B cell (primary cell): Measurements from ENCODE around the gene CCIN. TPM values are rescaled to one million over a fixed set of nuclear protein-coding genes. Genes with fewer than 3 reads are reported as not detected.

Experiments
- ATAC-seq: fragments of 200-7000 bp; cut with Tn5 transposase; one replicate; pipeline ENCODE4 v1.10.0; 2021; ENCODE audit warnings: low read depth, mild to moderate bottlenecking, moderate number of reproducible peaks, moderate library complexity
- CTCF ChIA-PET: fragments of 350-600 bp; sonication (Branson Sonifier 250); formaldehyde crosslinking; loops from one replicate; lab custom pipeline; 2021; ENCODE audit warnings: antibody characterized with exemption, inconsistent platforms; lab: Charles Lee
- POLR2A ChIA-PET: fragments of 350-600 bp; sonication (Branson Sonifier 250); formaldehyde crosslinking; loops from one replicate; lab custom pipeline; 2021; ENCODE audit warnings: antibody characterized with exemption; lab: Charles Lee
- DNase-seq: peaks from one replicate; pipeline ENCODE4 v3.0.0; 2013
- H2AFZ ChIP-seq: 2 replicates; pipeline ENCODE4 v1.6.1; 2012; ENCODE audit warnings: mild to moderate bottlenecking, low read depth, low read length; ENCODE audit not compliant: insufficient read depth, poor library complexity, severe bottlenecking
- H3K27ac ChIP-seq, 2 donors: 1 replicate in 1 of 2; 2 replicates in 1 of 2; pipeline ENCODE4 v1.5.1; 2012 to 2013; ENCODE audit warnings: low read length in 2 of 2, mild to moderate bottlenecking in 2 of 2, moderate library complexity in 1 of 2
- H3K27me3 ChIP-seq, 4 experiments: fragments of 200-600 bp in 1 of 4; sonication (generic) in 1 of 4; replicated peaks in 1 of 4; 1 replicate in 2 of 4; 2 replicates in 2 of 4; pipeline versions ENCODE4 v1.6.1 to v1.7.0; 2013 to 2016; ENCODE audit warnings: low read length in 3 of 4, mild to moderate bottlenecking in 2 of 4, mixed read lengths in 1 of 4, moderate library complexity in 1 of 4; ENCODE audit not compliant: insufficient read depth in 4 of 4, control insufficient read depth in 3 of 4; ENCODE audit errors: control extremely low read depth in 1 of 4
- H3K36me3 ChIP-seq, 2 experiments: replicated peaks in 1 of 2; 1 replicate in 1 of 2; 2 replicates in 1 of 2; pipeline versions ENCODE4 v1.6.1 to v1.7.1; 2013; ENCODE audit warnings: low read length in 1 of 2; ENCODE audit not compliant: insufficient read depth in 2 of 2, control insufficient read depth in 1 of 2; ENCODE audit errors: control extremely low read depth in 1 of 2, extremely low read depth in 1 of 2
- H3K4me1 ChIP-seq, 2 donors: fragments of 200-600 bp in 1 of 2; sonication (generic) in 1 of 2; 1 replicate in 1 of 2; 2 replicates in 1 of 2; pipeline versions ENCODE4 v1.5.1 to v1.6.1; 2013 to 2017; ENCODE audit warnings: low read length in 2 of 2; ENCODE audit not compliant: control insufficient read depth in 2 of 2, insufficient read depth in 2 of 2
- H3K4me2 ChIP-seq: replicated peaks from 2 replicates; pipeline ENCODE3; 2012; ENCODE audit warnings: mild to moderate bottlenecking, low read depth, low read length; ENCODE audit not compliant: poor library complexity, severe bottlenecking
- H3K4me3 ChIP-seq, 5 experiments: fragments of 200-600 bp in 1 of 5; sonication (generic) in 1 of 5; 1 replicate in 3 of 5; 2 replicates in 2 of 5; pipeline versions ENCODE4 v1.5.1 to v1.7.0; 2011 to 2016; ENCODE audit warnings: low read length in 4 of 5, mild to moderate bottlenecking in 4 of 5, low read depth in 2 of 5, control low read depth in 1 of 5, moderate library complexity in 1 of 5; ENCODE audit not compliant: insufficient read depth in 1 of 5; ENCODE audit errors: control extremely low read depth in 1 of 5, extremely low read depth in 1 of 5
- H3K79me2 ChIP-seq: fragments of 200-600 bp; sonication (generic); one replicate; pipeline ENCODE4 v1.6.0; 2016; ENCODE audit warnings: low read length; ENCODE audit not compliant: control insufficient read depth, insufficient read depth
- H3K9ac ChIP-seq: fragments of 200-600 bp; sonication (generic); 2 replicates; pipeline ENCODE4 v1.6.1; 2017; ENCODE audit warnings: mild to moderate bottlenecking, low read length, moderate library complexity
- H3K9me3 ChIP-seq, 3 donors: one replicate each; pipeline versions ENCODE4 v1.6.1 to v1.7.1; 2013; ENCODE audit warnings: low read length in 2 of 3; ENCODE audit not compliant: control insufficient read depth in 2 of 3, insufficient read depth in 1 of 3; ENCODE audit errors: control extremely low read depth in 1 of 3
- H4K20me1 ChIP-seq: 2 replicates; pipeline ENCODE4 v1.6.0; 2012; ENCODE audit warnings: mild to moderate bottlenecking, low read length; ENCODE audit not compliant: insufficient read depth, control insufficient read depth, poor library complexity, severe bottlenecking
- H3K27ac Mint-ChIP-seq: one replicate; pipeline ENCODE4 v1.8.0; 2021; ENCODE audit warnings: mixed read lengths
- H3K27me3 Mint-ChIP-seq: one replicate; pipeline ENCODE4 v1.8.0; 2021; ENCODE audit warnings: mixed read lengths
- H3K4me1 Mint-ChIP-seq: one replicate; pipeline ENCODE4 v1.8.0; 2021; ENCODE audit warnings: mixed read lengths
- H3K4me3 Mint-ChIP-seq: one replicate; pipeline ENCODE4 v1.8.0; 2021; ENCODE audit warnings: mixed read lengths
- H3K9me3 Mint-ChIP-seq: one replicate; pipeline ENCODE4 v1.8.0; 2022; ENCODE audit warnings: mixed read lengths; ENCODE audit not compliant: insufficient read depth
- CTCF ChIP-seq: fragments of 200-600 bp; IDR thresholded peaks from one replicate; pipeline ENCODE4 v1.8.0; 2022; ENCODE audit warnings: antibody characterized with exemption, mild to moderate bottlenecking
- EZH2 ChIP-seq: IDR thresholded peaks from 2 replicates; pipeline ENCODE4 v1.6.1; 2012; ENCODE audit warnings: borderline replicate concordance, low read depth, mild to moderate bottlenecking, moderate library complexity, low read length; ENCODE audit not compliant: insufficient read depth, poor library complexity, severe bottlenecking
- WGBS: methylation state at CpG from one replicate; pipeline ENCODE4 v1.1.5; 2013; ENCODE audit warnings: missing lambda C conversion rate; ENCODE audit not compliant: insufficient coverage; 5-methylcytosine and 5-hydroxymethylcytosine counted together
- intact Hi-C: fragments of 100-400 bp; cut with micrococcal nuclease; formaldehyde crosslinking; loops from one replicate; pipeline ENCODE4 v1.10.0; 2022
- polyA plus RNA-seq: library from polyadenylated mRNA; depleted of rRNA; stranded (reverse); fragments of >200 nt; gene quantifications from 2 replicates; pipeline ENCODE4 v1.2.3, GENCODE V29; 2012
- total RNA-seq, 2 donors: library from RNA; stranded (reverse); fragments of 120-200 nt in 1 of 2; gene quantifications; 1 replicate in 1 of 2; 2 replicates in 1 of 2; pipeline versions ENCODE4 v1.2.3 to v1.2.4, GENCODE V29; 2013 to 2022

Gene CCIN
- total and polyA plus RNA-seq, 2 donors (not counting 1 experiment from before 2014, with no cell fraction given) = 0.15 TPM; not detected in 1

DNA sequence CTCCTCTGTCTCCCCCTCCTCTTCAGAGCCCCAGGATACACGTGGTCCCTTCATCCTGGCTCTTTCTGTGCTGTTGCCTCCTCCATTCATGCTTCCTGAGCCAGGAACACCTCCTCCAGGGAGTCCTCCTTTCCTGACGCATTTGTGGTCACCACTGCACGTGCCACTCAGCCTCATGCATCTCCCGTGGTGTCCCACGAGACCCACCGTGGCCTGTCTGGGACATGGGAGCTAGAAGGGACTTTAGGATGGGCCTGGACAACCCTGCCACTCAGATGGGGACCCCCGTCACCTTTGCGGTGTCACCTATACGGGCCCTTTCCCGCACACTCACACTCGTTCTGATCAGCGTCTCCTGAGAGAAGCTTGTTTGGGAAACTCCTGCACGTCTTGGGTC, 25.9 kb upstream of the CCIN start:
- Histone ChIP-seq H3K4me2 (peak overlapping the region; percentile 95), H3K9ac (peak overlapping the region; percentile 75)

More for the DNA sequence above, 25.9 kb upstream of the CCIN start:
- Mint-ChIP-seq H3K4me3 (peak overlapping the region; percentile 93), H3K27me3 (no peaks in the 10 kb centered on the region), H3K27ac (peak overlapping the region; percentile 99), H3K9me3 (no peaks in the 10 kb centered on the region), H3K4me1 (peaks cover 93% of the 10 kb centered on the region)
- WGBS = 23% methylated on average over 6 of the region's 13 CpGs
- Histone ChIP-seq H3K27me3 (no peaks in the 10 kb centered on the region), H3K79me2 (peaks cover 80% of the 10 kb centered on the region), H3K4me3 (peak overlapping the region; percentile 43 to 83 (median 80)), H3K9me3 (peaks cover 0 to 9% (median 5%) of the 10 kb centered on the region in 3 donors), H3K36me3 (peaks cover 0 to 25% of the 10 kb centered on the region in 2 experiments), H3K4me1 (peaks cover 63 to 77% of the 10 kb centered on the region in 2 donors), H4K20me1 (peaks cover 22% of the 10 kb centered on the region), H2AFZ (peak overlapping the region; percentile 61), H3K27ac (peak overlapping the region; percentile 85 to 92)
- DNase-seq (peak; percentile 37), ATAC-seq (no peak)
- POLR2A ChIA-PET = interaction anchor here (1.0 to 1.9 kb wide), 2 partner anchors 9 to 48 kb away, joined by 3 to 6 read pairs; partner anchors contain the start of gene CLTA
- TF ChIP-seq CTCF = no peak
- no peak for TF ChIP-seq EZH2
- intact Hi-C loops = loop anchor here (1.0 kb wide), 1 partner anchor 8 kb away; no protein-coding TSS in a partner anchor
- CTCF ChIA-PET = interaction anchor here (1.2 to 3.4 kb wide), 5 partner anchors 10 to 47 kb away, joined by 3 to 31 read pairs (median 17); partner anchors contain the start of gene CLTA
